PC-3 (cell line): Measurements from ENCODE around the gene TBC1D32. TPM values are rescaled to one million over a fixed set of nuclear protein-coding genes. Genes with fewer than 3 reads are reported as not detected.

Source experiments
- ATAC-seq: fragments of 200-7000 bp; cut with Tn5 transposase; 2 replicates; pipeline ENCODE4 v1.9.1; 2020; ENCODE audit warnings: mild to moderate bottlenecking, moderate library complexity
- BruUV-seq: library from RNA; stranded (reverse); fragments of 400-500 nt; replicated peaks from 2 replicates; lab custom pipeline; 2021; lab: Mats Ljungman, UMichigan
- CTCF ChIA-PET: fragments of 300-600 bp; sonication (Branson Sonifier 250); formaldehyde crosslinking; loops from one replicate; lab custom pipeline; 2022; ENCODE audit warnings: antibody characterized with exemption; lab: Charles Lee
- POLR2A ChIA-PET: fragments of 300-600 bp; sonication (Branson Sonifier 250); formaldehyde crosslinking; loops from one replicate; lab custom pipeline; 2022; ENCODE audit warnings: antibody characterized with exemption; ENCODE audit not compliant: unreplicated experiment; lab: Charles Lee
- DNase-seq: peaks from one replicate; pipeline ENCODE4 v3.0.0-alpha.2; 2015
- H2AFZ ChIP-seq: fragments of 300-600 bp; sonication (generic); 2 replicates; pipeline ENCODE4 v1.6.0; 2016; ENCODE audit warnings: antibody characterized with exemption, low read length
- H3F3A ChIP-seq: fragments of 300-600 bp; sonication (generic); one replicate; pipeline ENCODE4 v1.6.0; 2017; ENCODE audit warnings: antibody characterized with exemption, low read length, control low read depth, mild to moderate bottlenecking; ENCODE audit not compliant: unreplicated experiment
- H3K27ac ChIP-seq: fragments of 300-600 bp; sonication (generic); 2 replicates; pipeline ENCODE4 v1.5.1; 2016; ENCODE audit warnings: mild to moderate bottlenecking, low read length
- H3K27me3 ChIP-seq: fragments of 300-600 bp; sonication (generic); 2 replicates; pipeline ENCODE4 v1.6.1; 2016; ENCODE audit warnings: low read length, mixed read lengths
- H3K36me3 ChIP-seq: fragments of 300-600 bp; sonication (generic); 2 replicates; pipeline ENCODE4 v1.6.1; 2016; ENCODE audit warnings: low read depth, mixed run types, low read length, mixed read lengths
- H3K4me1 ChIP-seq: fragments of 300-600 bp; sonication (generic); 2 replicates; pipeline ENCODE4 v1.5.1; 2016; ENCODE audit warnings: low read length; ENCODE audit not compliant: insufficient read depth
- H3K4me2 ChIP-seq: fragments of 300-600 bp; sonication (generic); 2 replicates; pipeline ENCODE4 v1.6.0; 2016; ENCODE audit warnings: low read length
- H3K4me3 ChIP-seq: fragments of 300-600 bp; sonication (generic); 2 replicates; pipeline ENCODE4 v1.5.1; 2016; ENCODE audit warnings: mild to moderate bottlenecking, low read length, mixed read lengths
- H3K79me2 ChIP-seq: fragments of 300-600 bp; sonication (generic); 2 replicates; pipeline ENCODE4 v1.6.1; 2017; ENCODE audit warnings: low read length, mixed read lengths
- H3K9ac ChIP-seq: fragments of 300-600 bp; sonication (generic); 2 replicates; pipeline ENCODE4 v1.6.0; 2016; ENCODE audit warnings: mild to moderate bottlenecking, low read length
- H3K9me2 ChIP-seq: fragments of 300-600 bp; sonication (generic); replicated peaks from 2 replicates; pipeline ENCODE4 v1.6.1; 2016; ENCODE audit warnings: mixed run types, low read length, mixed read lengths
- H3K9me3 ChIP-seq: fragments of 300-600 bp; sonication (generic); 2 replicates; pipeline ENCODE4 v1.6.1; 2016; ENCODE audit warnings: low read length, mixed read lengths
- H4K20me1 ChIP-seq: fragments of 300-600 bp; sonication (generic); 2 replicates; pipeline ENCODE4 v1.6.1; 2016; ENCODE audit warnings: low read length, mixed read lengths
- CTCF ChIP-seq: fragments of 300-600 bp; sonication (generic); conservative IDR thresholded peaks from 2 replicates; pipeline ENCODE4 v1.5.1; 2017; ENCODE audit warnings: antibody characterized with exemption, low read depth, mild to moderate bottlenecking, low read length
- EZH2 ChIP-seq: fragments of 300-600 bp; sonication (generic); IDR thresholded peaks from one replicate; pipeline ENCODE4 v1.6.1; 2017; ENCODE audit warnings: antibody characterized with exemption, mild to moderate bottlenecking, low read length; ENCODE audit not compliant: unreplicated experiment
- EZH2phosphoT487 ChIP-seq: fragments of 300-600 bp; sonication (generic); IDR thresholded peaks from 2 replicates; pipeline ENCODE4 v1.6.1; 2018; ENCODE audit warnings: mild to moderate bottlenecking, antibody characterized with exemption, low read length, borderline replicate concordance
- intact Hi-C: fragments of 100-400 bp; cut with micrococcal nuclease; formaldehyde crosslinking; loops from 2 replicates; pipeline ENCODE4 v1.9.0; 2023
- total RNA-seq: library from RNA; depleted of rRNA; stranded (reverse); fragments of >200 nt; gene quantifications from 2 replicates; pipeline ENCODE4 v1.2.3, GENCODE V29; 2014

The TBC1D32 gene
- total RNA-seq, 1 experiment from 2014 or later: 2.7 TPM

GRCh38 chr6:121297694-121298093 lies 36.6 kb downstream of the TBC1D32 start:
- Histone ChIP-seq H3K9ac (no peak overlapping the region), H3K79me2 (no peaks in the 10 kb centered on the region), H3K27me3 (no peaks in the 10 kb centered on the region), H3K36me3 (no peaks in the 10 kb centered on the region), H3F3A (no peaks in the 10 kb centered on the region), H3K4me1 (no peaks in the 10 kb centered on the region), H2AFZ (no peak overlapping the region), H3K4me2 (no peak overlapping the region), H3K9me2 (no peaks in the 10 kb centered on the region), H4K20me1 (no peaks in the 10 kb centered on the region), H3K9me3 (no peaks in the 10 kb centered on the region), H3K27ac (no peak overlapping the region), H3K4me3 (no peak overlapping the region)
- intact Hi-C loops: no loop called here
- POLR2A ChIA-PET: no interaction called here
- DNase-seq: no peak
- no peak for TF ChIP-seq EZH2phosphoT487
- TF ChIP-seq CTCF: no peak
- no peak for TF ChIP-seq EZH2
- CTCF ChIA-PET: no interaction called here
- ATAC-seq: no peak
- BruUV-seq: no TSS peak

- H3K9ac ChIP-seq: no peak overlapping the region
- BruUV-seq: no TSS peak
- H3K36me3 ChIP-seq: no peaks in the 10 kb centered on the region
- no peaks in the 10 kb centered on the region for H3K9me2 ChIP-seq
- intact Hi-C loops: no loop called here
- no peak overlapping the region for H2AFZ ChIP-seq
- no peak overlapping the region for H3K27ac ChIP-seq
- H4K20me1 ChIP-seq: no peaks in the 10 kb centered on the region
- CTCF ChIA-PET: no interaction called here
- H3F3A ChIP-seq: no peaks in the 10 kb centered on the region
- no peak overlapping the region for H3K4me3 ChIP-seq
- ATAC-seq (no peak), DNase-seq (no peak)
- TF ChIP-seq EZH2phosphoT487: no peak
- TF ChIP-seq EZH2: no peak
- TF ChIP-seq CTCF: no peak
- POLR2A ChIA-PET: no interaction called here
- no peaks in the 10 kb centered on the region for H3K79me2 ChIP-seq
- no peaks in the 10 kb centered on the region for H3K9me3 ChIP-seq
- H3K4me1 ChIP-seq: no peaks in the 10 kb centered on the region
- H3K27me3 ChIP-seq: no peaks in the 10 kb centered on the region
- no peak overlapping the region for H3K4me2 ChIP-seq
These were observed 49.2 kb downstream of the TBC1D32 start for GRCh38 chr6:121285041-121285440.

- CTCF ChIA-PET: no interaction called here
These were observed 59.5 kb downstream of the TBC1D32 start for GRCh38 chr6:121274666-121275295.

More at GRCh38 chr6:121274666-121275295, 59.5 kb downstream of the TBC1D32 start:
- DNase-seq (no peak), ATAC-seq (no peak)
- no peak for TF ChIP-seq CTCF
- no peak for TF ChIP-seq EZH2
- no peak for TF ChIP-seq EZH2phosphoT487
- no peak overlapping the region for H2AFZ ChIP-seq
- H3K4me1 ChIP-seq: no peaks in the 10 kb centered on the region
- no peak overlapping the region for H3K4me3 ChIP-seq
- no peaks in the 10 kb centered on the region for H3K9me2 ChIP-seq
- no peaks in the 10 kb centered on the region for H4K20me1 ChIP-seq
- intact Hi-C loops: no loop called here
- H3K4me2 ChIP-seq: no peak overlapping the region
- H3K27ac ChIP-seq: no peak overlapping the region
- no peaks in the 10 kb centered on the region for H3K9me3 ChIP-seq
- H3F3A ChIP-seq: no peaks in the 10 kb centered on the region
- H3K36me3 ChIP-seq: no peaks in the 10 kb centered on the region
- H3K79me2 ChIP-seq: no peaks in the 10 kb centered on the region
- no TSS peak for BruUV-seq
- POLR2A ChIA-PET: no interaction called here
- H3K27me3 ChIP-seq: no peaks in the 10 kb centered on the region
- no peak overlapping the region for H3K9ac ChIP-seq
